Natural killer cell treated with Interleukin-12 subunit alpha and Interleukin-12 subunit beta and Interleukin-15 and Interleukin-18, amount 100 ng/mL, for 72 hours (primary cell): ENCODE measurements around the gene RIMBP2. TPM values are rescaled to one million over a fixed set of nuclear protein-coding genes. Genes with fewer than 3 reads are reported as not detected.
"Not testable (repeated sequence)": the region's sequence is repeated elsewhere in the genome, so short reads cannot be mapped to it uniquely, and the experiment has no call there.

Source experiments
- ATAC-seq, 2 donors: fragments of 150-1000 bp; cut with Tn5 transposase in 1 of 2; sonication (Bioruptor Pico), chemical (Tn5 transposase) in 1 of 2; 2 replicates each; pipeline ENCODE4 v1.10.0; 2021
- DNase-seq: peaks from one replicate; pipeline ENCODE4 v3.0.0; 2022; ENCODE audit warnings: low spot score
- H3K27ac Mint-ChIP-seq, 2 donors: 1 replicate in 1 of 2; 2 replicates in 1 of 2; pipeline ENCODE4 v1.8.0; 2022; ENCODE audit warnings: mixed read lengths in 2 of 2, mild to moderate bottlenecking in 1 of 2, moderate library complexity in 1 of 2
- H3K27me3 Mint-ChIP-seq, 2 donors: 1 replicate in 1 of 2; 2 replicates in 1 of 2; pipeline ENCODE4 v1.8.0; 2022; ENCODE audit warnings: mixed read lengths in 2 of 2
- H3K36me3 Mint-ChIP-seq: one replicate; pipeline ENCODE4 v1.8.0; 2022; ENCODE audit warnings: mixed read lengths
- H3K4me1 Mint-ChIP-seq, 2 donors: 1 replicate in 1 of 2; 2 replicates in 1 of 2; pipeline ENCODE4 v1.8.0; 2022; ENCODE audit warnings: low read depth in 2 of 2, mixed read lengths in 2 of 2, mild to moderate bottlenecking in 1 of 2
- H3K4me3 Mint-ChIP-seq: one replicate; pipeline ENCODE4 v1.8.0; 2022; ENCODE audit warnings: mixed read lengths
- H3K9me3 Mint-ChIP-seq: 2 replicates; pipeline ENCODE4 v1.8.0; 2022; ENCODE audit warnings: mixed read lengths
- total RNA-seq, 2 donors: library from RNA; stranded (reverse); gene quantifications; one replicate each; pipeline ENCODE4 v1.2.3, GENCODE V29; 2022

Gene RIMBP2
- total RNA-seq, 2 donors from 2014 or later: not detected

- H3K4me3 Mint-ChIP-seq: no peak overlapping the region
- H3K27ac Mint-ChIP-seq: no peak overlapping the region
- H3K36me3 Mint-ChIP-seq: no peaks in the 10 kb centered on the region
- peaks cover 6 to 10% of the 10 kb centered on the region in 2 donors for H3K27me3 Mint-ChIP-seq
- no peaks in the 10 kb centered on the region for H3K9me3 Mint-ChIP-seq
- ATAC-seq (peak; percentile 64 to 68), DNase-seq (no peak)
- H3K4me1 Mint-ChIP-seq: peaks cover 6 to 14% of the 10 kb centered on the region in 2 donors
Measured at GRCh38 chr12:130747867-130748740, 32.0 kb upstream of the RIMBP2 start.

GRCh38 chr12:130746546-130746945 is 30.4 kb upstream of the RIMBP2 start:
- H3K9me3 Mint-ChIP-seq: no peaks in the 10 kb centered on the region
- no peak overlapping the region for H3K4me3 Mint-ChIP-seq
- H3K4me1 Mint-ChIP-seq: peaks cover 6 to 14% of the 10 kb centered on the region in 2 donors
- H3K27ac Mint-ChIP-seq: no peak overlapping the region
- peaks cover 14 to 16% of the 10 kb centered on the region in 2 donors for H3K27me3 Mint-ChIP-seq
- no peaks in the 10 kb centered on the region for H3K36me3 Mint-ChIP-seq
- ATAC-seq (peak in 1 of 2 donors; percentile 38), DNase-seq (no peak)

GRCh38 chr12:130745921-130746320 is 29.8 kb upstream of the RIMBP2 start:
- Mint-ChIP-seq H3K36me3 (no peaks in the 10 kb centered on the region), H3K27ac (no peak overlapping the region), H3K4me3 (no peak overlapping the region), H3K9me3 (no peaks in the 10 kb centered on the region), H3K4me1 (peaks cover 6 to 14% of the 10 kb centered on the region in 2 donors), H3K27me3 (peaks cover 14 to 16% of the 10 kb centered on the region in 2 donors)
- DNase-seq: no peak
- ATAC-seq: no peak

- Mint-ChIP-seq H3K36me3 (no peaks in the 10 kb centered on the region), H3K9me3 (no peaks in the 10 kb centered on the region), H3K27me3 (peaks cover 17 to 23% of the 10 kb centered on the region in 2 donors), H3K4me1 (peaks cover 6 to 14% of the 10 kb centered on the region in 2 donors), H3K27ac (no peak overlapping the region), H3K4me3 (no peak overlapping the region)
- ATAC-seq (no peak), DNase-seq (no peak)
Measured at GRCh38 chr12:130744274-130744673, 28.2 kb upstream of the RIMBP2 start.

GRCh38 chr12:130743606-130744005 is 27.5 kb upstream of the RIMBP2 start:
- no peaks in the 10 kb centered on the region for H3K9me3 Mint-ChIP-seq
- DNase-seq (no peak), ATAC-seq (no peak)
- no peak overlapping the region for H3K27ac Mint-ChIP-seq
- H3K4me1 Mint-ChIP-seq: peaks cover 6 to 10% of the 10 kb centered on the region in 2 donors
- peaks cover 17 to 23% of the 10 kb centered on the region in 2 donors for H3K27me3 Mint-ChIP-seq
- no peaks in the 10 kb centered on the region for H3K36me3 Mint-ChIP-seq
- no peak overlapping the region for H3K4me3 Mint-ChIP-seq

- Mint-ChIP-seq H3K27me3 (peaks cover 16 to 22% of the 10 kb centered on the region in 2 donors), H3K4me3 (no peak overlapping the region)
Measured at GRCh38 chr12:130743176-130743575, 27.1 kb upstream of the RIMBP2 start.

GRCh38 chr12:130742716-130743115 is 26.6 kb upstream of the RIMBP2 start:
- peaks cover under 1 to 1% of the 10 kb centered on the region in 2 donors for H3K4me1 Mint-ChIP-seq
- H3K27me3 Mint-ChIP-seq: peaks cover 12 to 18% of the 10 kb centered on the region in 2 donors
- DNase-seq (no peak), ATAC-seq (no peak)
- H3K9me3 Mint-ChIP-seq: no peaks in the 10 kb centered on the region
- no peak overlapping the region for H3K27ac Mint-ChIP-seq
- H3K36me3 Mint-ChIP-seq: no peaks in the 10 kb centered on the region
- no peak overlapping the region for H3K4me3 Mint-ChIP-seq

More at GRCh38 chr12:130743176-130743575, 27.1 kb upstream of the RIMBP2 start:
- ATAC-seq (no peak), DNase-seq (no peak)
- Mint-ChIP-seq H3K9me3 (no peaks in the 10 kb centered on the region), H3K4me1 (peaks cover 5 to 6% of the 10 kb centered on the region in 2 donors), H3K27ac (no peak overlapping the region), H3K36me3 (no peaks in the 10 kb centered on the region)

GRCh38 chr12:130742112-130742511 is 26.0 kb upstream of the RIMBP2 start:
- H3K36me3 Mint-ChIP-seq: no peaks in the 10 kb centered on the region
- H3K27ac Mint-ChIP-seq: no peak overlapping the region
- H3K27me3 Mint-ChIP-seq: peaks cover 17% of the 10 kb centered on the region in 2 donors
- DNase-seq (no peak), ATAC-seq (no peak)
- H3K4me1 Mint-ChIP-seq: no peaks in the 10 kb centered on the region
- no peaks in the 10 kb centered on the region for H3K9me3 Mint-ChIP-seq
- H3K4me3 Mint-ChIP-seq: no peak overlapping the region

GRCh38 chr12:130739571-130739970 is 23.5 kb upstream of the RIMBP2 start:
- ATAC-seq: no peak
- H3K36me3 Mint-ChIP-seq: no peaks in the 10 kb centered on the region
- no peaks in the 10 kb centered on the region for H3K9me3 Mint-ChIP-seq
- H3K4me1 Mint-ChIP-seq: no peaks in the 10 kb centered on the region
- H3K27ac Mint-ChIP-seq: no peak overlapping the region
- H3K4me3 Mint-ChIP-seq: no peak overlapping the region
- no peak for DNase-seq
- peaks cover 18 to 30% of the 10 kb centered on the region in 2 donors for H3K27me3 Mint-ChIP-seq

GRCh38 chr12:130738403-130738802 is 22.3 kb upstream of the RIMBP2 start:
- H3K9me3 Mint-ChIP-seq, DNase-seq, ATAC-seq, H3K4me3 Mint-ChIP-seq, H3K4me1 Mint-ChIP-seq, H3K36me3 Mint-ChIP-seq, H3K27ac Mint-ChIP-seq: not testable (repeated sequence)
- peaks cover 21 to 35% of the 10 kb centered on the region in 2 donors for H3K27me3 Mint-ChIP-seq

- H3K4me1 Mint-ChIP-seq: no peaks in the 10 kb centered on the region
- ATAC-seq (no peak), DNase-seq (no peak)
- H3K27me3 Mint-ChIP-seq: peaks cover 21 to 33% of the 10 kb centered on the region in 2 donors
- no peaks in the 10 kb centered on the region for H3K9me3 Mint-ChIP-seq
- H3K27ac Mint-ChIP-seq: no peak overlapping the region
- H3K4me3 Mint-ChIP-seq: no peak overlapping the region
- H3K36me3 Mint-ChIP-seq: no peaks in the 10 kb centered on the region
Measured at GRCh38 chr12:130737731-130738130, 21.6 kb upstream of the RIMBP2 start.

- DNase-seq (no peak), ATAC-seq (no peak)
- H3K36me3 Mint-ChIP-seq: no peaks in the 10 kb centered on the region
- H3K4me3 Mint-ChIP-seq: no peak overlapping the region
- no peaks in the 10 kb centered on the region for H3K4me1 Mint-ChIP-seq
- peaks cover 7% of the 10 kb centered on the region for H3K9me3 Mint-ChIP-seq
- peaks cover 3 to 4% of the 10 kb centered on the region in 2 donors for H3K27me3 Mint-ChIP-seq
- H3K27ac Mint-ChIP-seq: no peak overlapping the region
Measured at GRCh38 chr12:130729344-130729743, 13.2 kb upstream of the RIMBP2 start.

GRCh38 chr12:130728158-130729058 is 12.3 kb upstream of the RIMBP2 start:
- Mint-ChIP-seq H3K27ac (no peak overlapping the region), H3K27me3 (peaks cover 3 to 8% of the 10 kb centered on the region in 2 donors), H3K36me3 (peaks cover 8% of the 10 kb centered on the region), H3K4me1 (no peaks in the 10 kb centered on the region), H3K4me3 (no peak overlapping the region), H3K9me3 (peaks cover 15% of the 10 kb centered on the region)
- DNase-seq (no peak), ATAC-seq (no peak)
